AG08395 (cell line): ENCODE results near the gene ADGRF1.

ENCODE experiments used
- DNase-seq: peaks from one replicate; pipeline ENCODE4 v3.0.0; 2012; ENCODE audit warnings: mixed read lengths, low spot score

Gene ADGRF1

GRCh38 chr6:46979206-46979605, 62.9 kb downstream of the ADGRF1 start:
- no peak for DNase-seq

DNA sequence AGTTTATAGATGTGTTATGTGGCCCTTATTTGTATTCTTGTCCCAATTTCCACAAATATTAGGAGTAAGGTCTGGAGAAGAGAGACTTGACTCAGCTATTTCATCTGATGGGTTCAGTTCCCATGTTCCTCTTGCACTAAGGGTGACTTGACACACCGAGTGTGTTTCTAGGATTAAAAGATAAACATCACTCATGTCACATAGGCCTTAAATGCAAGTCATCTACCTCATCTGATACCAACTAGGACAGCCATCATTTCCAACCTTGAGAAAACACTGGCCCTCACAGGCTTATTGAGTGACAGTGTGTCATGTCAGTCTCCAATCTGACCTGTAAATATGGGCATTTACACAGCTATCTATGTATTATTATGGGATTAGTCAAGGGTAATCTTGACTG, 67.3 kb downstream of the ADGRF1 start:
- DNase-seq: no peak

DNA sequence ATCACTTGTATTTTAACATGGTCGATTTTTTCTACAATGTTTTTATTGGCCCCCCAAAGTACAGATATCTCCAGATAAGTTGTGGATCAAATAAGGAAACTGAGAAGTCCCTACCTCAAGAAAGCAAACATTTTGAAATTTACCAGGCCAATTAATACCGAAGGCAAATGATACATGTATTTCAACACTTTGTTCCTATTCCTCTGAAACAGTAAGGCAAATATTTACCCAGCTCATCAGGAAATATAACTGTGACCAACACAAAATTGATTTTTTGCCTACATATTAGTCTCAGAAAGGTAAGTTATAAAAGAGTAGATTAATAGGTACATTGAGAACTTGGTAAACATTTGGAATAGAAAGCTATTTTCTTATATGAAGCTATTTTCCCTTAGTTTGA, 69.1 kb downstream of the ADGRF1 start:
- no peak for DNase-seq

DNA sequence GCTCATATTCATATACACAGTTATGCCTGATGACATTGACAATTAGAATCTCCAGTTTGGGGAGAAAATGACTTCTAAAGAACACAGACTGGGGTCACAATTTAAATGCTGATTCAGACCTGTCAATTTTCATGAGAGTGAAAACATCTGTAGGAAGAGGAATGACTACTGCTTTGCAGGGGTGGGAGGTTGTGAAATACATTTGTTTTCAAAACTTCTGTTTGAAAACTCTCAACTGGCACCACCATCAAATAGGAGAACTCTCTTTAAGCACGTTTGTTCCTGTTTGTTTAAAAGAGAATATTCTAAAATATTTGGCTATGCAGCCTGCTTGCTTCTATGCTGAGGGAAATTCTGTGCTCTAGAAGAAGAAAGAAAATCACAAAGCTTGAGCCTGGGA, 69.6 kb downstream of the ADGRF1 start:
- no peak for DNase-seq

DNA sequence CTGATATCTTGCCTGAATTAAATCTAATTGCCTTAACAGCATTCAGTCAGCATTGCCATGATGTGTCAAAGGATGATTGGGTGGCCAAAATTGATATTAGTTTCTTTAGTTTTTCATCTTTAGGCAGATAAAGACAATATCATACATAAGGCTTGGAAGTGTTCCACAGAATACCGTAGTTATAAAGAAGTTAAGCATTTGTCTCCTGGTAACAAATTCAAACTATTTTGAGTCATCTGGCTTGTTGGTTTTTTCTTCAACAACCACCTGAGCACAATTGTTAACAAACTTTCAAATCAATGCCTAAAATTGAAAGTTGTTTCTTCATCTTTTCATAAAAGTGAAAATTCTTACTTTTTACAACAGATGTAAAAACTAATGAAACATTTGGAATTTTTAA, 72.9 kb downstream of the ADGRF1 start:
- no peak for DNase-seq

GRCh38 chr6:46967826-46968349, 74.2 kb downstream of the ADGRF1 start:
- DNase-seq: no peak

- no peak for DNase-seq
These were observed 77.2 kb downstream of the ADGRF1 start for GRCh38 chr6:46964716-46965519.

GRCh38 chr6:46963626-46964025, 78.5 kb downstream of the ADGRF1 start:
- no peak for DNase-seq

DNA sequence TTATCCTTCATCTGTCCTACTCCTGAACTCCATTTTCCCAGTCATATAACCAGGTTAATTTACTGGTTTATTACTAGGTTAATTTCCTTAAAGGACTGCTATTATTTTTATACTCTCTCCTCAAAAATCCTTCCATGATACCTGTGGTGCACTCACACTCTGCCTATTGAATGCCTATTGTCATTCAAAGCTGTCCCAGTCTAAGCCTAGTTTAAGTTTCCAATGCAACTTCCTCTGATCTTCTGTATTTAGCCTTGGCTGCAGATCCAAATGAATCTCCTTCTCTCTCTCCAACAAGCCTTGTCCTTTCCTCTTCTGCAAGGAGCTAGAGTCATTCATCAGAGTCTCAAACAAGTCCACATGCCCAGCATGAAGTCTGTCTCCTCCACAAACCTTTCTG, 79.1 kb downstream of the ADGRF1 start:
- no peak for DNase-seq

- no peak for DNase-seq
These were observed 80.4 kb downstream of the ADGRF1 start for GRCh38 chr6:46961711-46962110.

DNA sequence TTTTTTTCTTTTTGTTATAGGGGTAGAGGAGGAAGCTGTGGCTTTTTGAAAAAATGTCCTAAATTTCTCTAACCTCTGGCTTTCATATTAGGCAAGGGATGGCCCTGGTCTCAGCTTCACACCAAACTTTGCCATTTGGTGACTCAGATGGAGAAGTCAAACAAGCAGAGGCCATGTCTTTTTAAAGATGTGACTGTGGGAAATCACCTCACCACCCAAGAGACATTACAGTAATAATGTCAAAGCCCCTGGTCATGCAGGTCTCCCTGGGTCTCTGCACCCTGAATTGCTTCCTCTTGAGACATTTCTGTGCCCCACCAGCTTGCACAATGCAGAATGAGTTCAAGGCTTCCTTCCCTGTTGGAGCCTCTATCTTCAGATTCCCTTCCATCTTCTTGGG, 80.9 kb downstream of the ADGRF1 start:
- no peak for DNase-seq

DNA sequence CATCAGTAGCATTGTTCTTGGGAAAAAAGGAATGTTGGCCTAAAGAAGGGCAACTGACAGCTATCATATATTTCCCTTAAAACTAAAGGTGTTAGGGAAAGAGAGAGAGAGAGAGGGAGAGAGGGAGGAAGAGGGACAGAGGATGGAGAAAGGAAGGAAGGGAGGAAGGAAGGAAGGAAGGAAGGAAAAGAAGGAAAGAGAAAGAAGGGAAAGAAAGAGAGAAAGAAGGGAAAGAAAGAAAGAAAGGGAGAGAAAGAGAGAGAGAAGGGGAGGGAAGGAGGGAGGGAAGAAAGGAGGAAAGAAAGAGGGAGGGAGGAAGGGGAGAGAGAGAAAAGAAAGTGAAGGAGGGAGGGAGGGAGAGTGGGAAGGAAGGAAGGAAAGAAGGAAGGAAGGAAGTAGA, 82.7 kb downstream of the ADGRF1 start:
- no peak for DNase-seq

GRCh38 chr6:46956409-46956808, 85.7 kb downstream of the ADGRF1 start:
- DNase-seq: no peak

GRCh38 chr6:46954837-46955451, 87.2 kb downstream of the ADGRF1 start:
- DNase-seq: no peak

- DNase-seq: no peak
These were observed 88.2 kb downstream of the ADGRF1 start for GRCh38 chr6:46953921-46954320.

GRCh38 chr6:46949632-46950280, 92.4 kb downstream of the ADGRF1 start:
- no peak for DNase-seq

GRCh38 chr6:46948699-46949098, 93.4 kb downstream of the ADGRF1 start:
- no peak for DNase-seq
